GM12878 (cell line): ENCODE results near the gene FRZB. TPM values are rescaled to one million over a fixed set of nuclear protein-coding genes. Genes with fewer than 3 reads are reported as not detected.

ENCODE experiments used
- ATAC-seq: fragments of 200-7000 bp; cut with Tn5 transposase; 3 replicates; pipeline ENCODE4 v1.9.1; 2020; ENCODE audit warnings: mild to moderate bottlenecking, moderate library complexity
- BruUV-seq: library from RNA; stranded (reverse); fragments of 400-500 nt; replicated peaks from 2 replicates; lab custom pipeline; 2021; lab: Mats Ljungman, UMichigan
- CTCF ChIA-PET: fragments of 300-600 bp; sonication (Branson Sonifier 250); formaldehyde crosslinking; extraction: SDS; loops from one replicate; lab custom pipeline; 2021; ENCODE audit warnings: inconsistent platforms; lab: Yijun Ruan, JAX
- POLR2A ChIA-PET: fragments of 350-600 bp; formaldehyde crosslinking; extraction: SDS; loops from one replicate; lab custom pipeline; 2021; ENCODE audit warnings: inconsistent platforms; lab: Charles Lee
- RAD21 ChIA-PET: fragments of 300-600 bp; sonication (Branson Sonifier 250); formaldehyde crosslinking; loops from one replicate; lab custom pipeline; 2023; ENCODE audit warnings: antibody characterized with exemption; ENCODE audit not compliant: unreplicated experiment; lab: Charles Lee
- SMC1A ChIA-PET: fragments of 300-600 bp; sonication (Branson Sonifier 250); formaldehyde crosslinking; loops from one replicate; lab custom pipeline; 2023; ENCODE audit not compliant: unreplicated experiment, uncharacterized antibody; lab: Charles Lee
- DNase-seq: peaks from one replicate; pipeline ENCODE4 v3.0.0-alpha.2; 2011; ENCODE audit warnings: low read depth, low spot score
- FAIRE-seq: peaks from 3 replicates; lab custom pipeline; 2011; peaks lifted over from hg19 to GRCh38; lab: Jason Lieb, UNC
- H2AFZ ChIP-seq: 2 replicates; pipeline ENCODE4 v1.6.0; 2011; ENCODE audit warnings: low read depth, low read length, control low read depth; ENCODE audit not compliant: control insufficient read depth
- H3K27ac ChIP-seq: 2 replicates; pipeline ENCODE4 v1.5.1; 2011; ENCODE audit warnings: control low read depth; ENCODE audit not compliant: control insufficient read depth, insufficient read depth
- H3K27me3 ChIP-seq, 2 experiments: replicated peaks in 1 of 2; 2 replicates each; pipeline versions ENCODE4 v1.6.0 to v1.6.1; 2011; ENCODE audit warnings: low read length in 1 of 2; ENCODE audit not compliant: control insufficient read depth in 2 of 2, insufficient read depth in 2 of 2
- H3K36me3 ChIP-seq, 2 experiments: 2 replicates each; pipeline ENCODE4 v1.5.1; 2011; ENCODE audit warnings: low read length in 1 of 2; ENCODE audit not compliant: control insufficient read depth in 2 of 2, insufficient read depth in 2 of 2
- H3K4me1 ChIP-seq: 2 replicates; pipeline ENCODE4 v1.6.1; 2011; ENCODE audit warnings: mild to moderate bottlenecking, low read length, moderate library complexity, mixed read lengths; ENCODE audit not compliant: control insufficient read depth, insufficient read depth
- H3K4me2 ChIP-seq: 2 replicates; pipeline ENCODE4 v1.6.0; 2011; ENCODE audit warnings: control low read depth; ENCODE audit not compliant: control insufficient read depth, insufficient read depth
- H3K4me3 ChIP-seq: fragments of 200-600 bp; sonication (generic); 2 replicates; pipeline ENCODE4 v1.5.1; 2016
- H3K79me2 ChIP-seq: 2 replicates; pipeline ENCODE4 v1.6.0; 2011; ENCODE audit warnings: low read length; ENCODE audit not compliant: control insufficient read depth, insufficient read depth
- H3K9ac ChIP-seq: 2 replicates; pipeline ENCODE4 v1.8.0; 2011; ENCODE audit warnings: low read length, control low read depth, mixed read lengths; ENCODE audit not compliant: control insufficient read depth, insufficient read depth
- H3K9me3 ChIP-seq: replicated peaks from 3 replicates; pipeline ENCODE4 v1.5.1; 2011; ENCODE audit warnings: mild to moderate bottlenecking, low read length; ENCODE audit not compliant: control insufficient read depth, insufficient read depth
- H4K20me1 ChIP-seq: 2 replicates; pipeline ENCODE4 v1.6.0; 2011; ENCODE audit not compliant: control insufficient read depth, insufficient read depth
- BHLHE40 ChIP-seq, 2 experiments: fragments of 450-650 bp in 1 of 2; IDR thresholded peaks; 2 replicates each; pipeline ENCODE4 v1.6.1; 2011 to 2017; ENCODE audit warnings: low read depth in 2 of 2, borderline replicate concordance in 1 of 2, improper control_type of control experiment in 1 of 2, low read length in 1 of 2, mild to moderate bottlenecking in 1 of 2
- HSF1 ChIP-seq: fragments of 150-350 bp; IDR thresholded peaks from 2 replicates; pipeline ENCODE4 v1.6.1; 2014; ENCODE audit warnings: mild to moderate bottlenecking, low read depth, low read length
- IKZF1 ChIP-seq: fragments of 450-650 bp; conservative IDR thresholded peaks from 2 replicates; pipeline ENCODE4 v1.6.1; 2017; ENCODE audit warnings: antibody characterized with exemption, mild to moderate bottlenecking
- KAT2A ChIP-seq: conservative IDR thresholded peaks from 2 replicates; pipeline ENCODE4 v1.6.1; 2011; ENCODE audit warnings: low read depth, low read length; ENCODE audit not compliant: control insufficient read depth
- MTA3 ChIP-seq: IDR thresholded peaks from 2 replicates; pipeline ENCODE4 v1.6.1; 2012; ENCODE audit warnings: low read length, inconsistent platforms, borderline replicate concordance
- NFIC ChIP-seq: IDR thresholded peaks from 2 replicates; pipeline ENCODE4 v1.6.1; 2012; ENCODE audit warnings: low read depth, mild to moderate bottlenecking, inconsistent platforms, low read length, moderate library complexity
- NFXL1 ChIP-seq: fragments of 450-650 bp; IDR thresholded peaks from 2 replicates; pipeline ENCODE4 v1.6.1; 2017; ENCODE audit warnings: antibody characterized with exemption, mild to moderate bottlenecking, borderline replicate concordance
- NKRF ChIP-seq: fragments of 450-650 bp; conservative IDR thresholded peaks from 2 replicates; pipeline ENCODE4 v1.6.1; 2017; ENCODE audit warnings: mild to moderate bottlenecking, moderate library complexity
- PKNOX1 ChIP-seq: fragments of 450-650 bp; IDR thresholded peaks from 2 replicates; pipeline ENCODE4 v1.6.1; 2016; ENCODE audit warnings: mild to moderate bottlenecking
- TBL1XR1 ChIP-seq: IDR thresholded peaks from 2 replicates; pipeline ENCODE4 v1.6.1; 2012; ENCODE audit warnings: low read depth, low read length, improper control_type of control experiment
- USF2 ChIP-seq: IDR thresholded peaks from 2 replicates; pipeline ENCODE4 v1.6.1; 2011; ENCODE audit warnings: low read depth, low read length, improper control_type of control experiment, borderline replicate concordance
- WGBS: methylation state at CpG from one replicate; pipeline ENCODE4 v1.1.6; 2016; ENCODE audit warnings: low lambda C conversion rate; ENCODE audit not compliant: insufficient replicate concordance, insufficient coverage; ENCODE audit errors: missing lambda C conversion rate; 5-methylcytosine and 5-hydroxymethylcytosine counted together
- in situ Hi-C: fragments of 300-500 bp; cut with MboI; formaldehyde crosslinking; loops from 9 replicates; pipeline ENCODE4 v1.14.3; 2018; ENCODE audit warnings: mixed read lengths
- intact Hi-C: fragments of 100-400 bp; cut with micrococcal nuclease; formaldehyde crosslinking; loops from one replicate; pipeline ENCODE4 v1.14.2; 2022; ENCODE audit not compliant: unreplicated experiment
- polyA plus RNA-seq, 11 experiments: library from polyadenylated mRNA; depleted of rRNA in 4 of 11; unstranded in 6 of 11; stranded (reverse) in 5 of 11; fragments of >200 nt; fragmentation: Nextera tagmentation in 4 of 11; fragmentation: Illumina TruSeq in 1 of 11; extraction: Ambion mirVana in 4 of 11; extraction: Trizol in 1 of 11; gene quantifications; 1 replicate in 1 of 11; 2 replicates in 10 of 11; pipeline versions ENCODE4 v1.2.1 to v1.2.3, GENCODE V29; 2011 to 2016; ENCODE audit warnings: inconsistent platforms in 2 of 11, missing spikeins in 2 of 11, low read depth in 1 of 11
- total RNA-seq, 4 experiments: library from RNA; depleted of rRNA in 3 of 4; stranded (reverse); fragments of >200 nt in 3 of 4; fragmentation: Illumina TruSeq in 1 of 4; extraction: Trizol in 1 of 4; gene quantifications; 2 replicates each; pipeline versions ENCODE4 v1.2.1 to v1.2.3, GENCODE V29; 2013 to 2021

The FRZB gene
- total and polyA plus RNA-seq, 10 of the 15 experiments (the other 5 are each of a cell fraction or from before 2014, with no cell fraction given) = 0.03 TPM; not detected in 9

- CTCF ChIA-PET = no interaction called here
- no peaks in the 10 kb centered on the region for H3K9me3 ChIP-seq
These were observed 7.8 kb downstream of the FRZB start for GRCh38 chr2:182858671-182859070.

More at GRCh38 chr2:182858671-182859070, 7.8 kb downstream of the FRZB start:
- Histone ChIP-seq H3K4me1 (no peaks in the 10 kb centered on the region), H3K27ac (no peak overlapping the region), H3K36me3 (no peaks in the 10 kb centered on the region), H3K27me3 (no peaks in the 10 kb centered on the region; a peak in 1 of 4 replicates), H4K20me1 (no peaks in the 10 kb centered on the region), H3K9ac (no peak overlapping the region), H3K4me3 (no peak overlapping the region), H3K4me2 (no peak overlapping the region), H3K79me2 (no peaks in the 10 kb centered on the region), H2AFZ (no peak overlapping the region)
- no TSS peak for BruUV-seq
- ChIA-PET POLR2A (no interaction called here), RAD21 (no interaction called here), SMC1A (no interaction called here)
- FAIRE-seq = no peak
- in situ Hi-C loops (no loop called here), intact Hi-C loops (no loop called here)
- no peak for TF ChIP-seq BHLHE40 (IDR thresholded peaks at IDR 0.05; ENCODE audit: borderline replicate concordance in 1 of 2, low read depth in 2 of 2, low read length in 1 of 2)
- TF ChIP-seq TBL1XR1 = no peak
- TF ChIP-seq KAT2A = no peak
- no peak for TF ChIP-seq NFIC
- no peak for TF ChIP-seq IKZF1
- TF ChIP-seq NKRF = no peak
- no peak for TF ChIP-seq MTA3
- no peak for TF ChIP-seq USF2
- no peak for TF ChIP-seq HSF1
- TF ChIP-seq NFXL1 = no peak
- TF ChIP-seq PKNOX1 = no peak
- WGBS = 93% methylated on average over 3 of the region's 3 CpGs
- no peak for ATAC-seq
- DNase-seq = no peak
